Subcutaneous abdominal adipose tissue (tissue), 5 donors: ENCODE measurements around the gene CT45A3.
"Not testable (repeated sequence)": the region's sequence is repeated elsewhere in the genome, so short reads cannot be mapped to it uniquely, and the experiment has no call there.

Experiments used
- H3K27ac ChIP-seq: one replicate; pipeline ENCODE4 v1.7.0; 2013; ENCODE audit warnings: low read depth, mild to moderate bottlenecking, inconsistent platforms, low read length, moderate library complexity
- H3K27me3 ChIP-seq, 5 donors: one replicate each; pipeline ENCODE4 v1.7.0; 2013; ENCODE audit warnings: low read length in 5 of 5, inconsistent platforms in 1 of 5; ENCODE audit not compliant: control insufficient read depth in 5 of 5, insufficient read depth in 4 of 5
- H3K36me3 ChIP-seq, 5 donors: one replicate each; pipeline ENCODE4 v1.7.0; 2013; ENCODE audit warnings: low read length in 5 of 5; ENCODE audit not compliant: control insufficient read depth in 5 of 5, insufficient read depth in 5 of 5
- H3K4me1 ChIP-seq, 5 donors: one replicate each; pipeline ENCODE4 v1.7.0; 2013; ENCODE audit warnings: low read length in 5 of 5, mild to moderate bottlenecking in 3 of 5, moderate library complexity in 1 of 5; ENCODE audit not compliant: control insufficient read depth in 5 of 5, insufficient read depth in 5 of 5
- H3K4me3 ChIP-seq, 5 donors: one replicate each; pipeline ENCODE4 v1.7.0; 2013; ENCODE audit warnings: low read length in 5 of 5, low read depth in 1 of 5
- H3K9ac ChIP-seq, 5 donors: one replicate each; pipeline ENCODE4 v1.7.0; 2013; ENCODE audit warnings: low read length in 5 of 5, mild to moderate bottlenecking in 4 of 5, moderate library complexity in 3 of 5
- H3K9me3 ChIP-seq, 5 donors: one replicate each; pipeline ENCODE4 v1.7.0; 2013; ENCODE audit warnings: low read length in 5 of 5; ENCODE audit not compliant: control insufficient read depth in 5 of 5
- donor health status: healthy.
- donor health status: healthy.
- donor health status: healthy.
- donor health status: healthy.
- donor health status: healthy.

Gene CT45A3, protein sequence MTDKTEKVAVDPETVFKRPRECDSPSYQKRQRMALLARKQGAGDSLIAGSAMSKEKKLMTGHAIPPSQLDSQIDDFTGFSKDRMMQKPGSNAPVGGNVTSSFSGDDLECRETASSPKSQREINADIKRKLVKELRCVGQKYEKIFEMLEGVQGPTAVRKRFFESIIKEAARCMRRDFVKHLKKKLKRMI

DNA sequence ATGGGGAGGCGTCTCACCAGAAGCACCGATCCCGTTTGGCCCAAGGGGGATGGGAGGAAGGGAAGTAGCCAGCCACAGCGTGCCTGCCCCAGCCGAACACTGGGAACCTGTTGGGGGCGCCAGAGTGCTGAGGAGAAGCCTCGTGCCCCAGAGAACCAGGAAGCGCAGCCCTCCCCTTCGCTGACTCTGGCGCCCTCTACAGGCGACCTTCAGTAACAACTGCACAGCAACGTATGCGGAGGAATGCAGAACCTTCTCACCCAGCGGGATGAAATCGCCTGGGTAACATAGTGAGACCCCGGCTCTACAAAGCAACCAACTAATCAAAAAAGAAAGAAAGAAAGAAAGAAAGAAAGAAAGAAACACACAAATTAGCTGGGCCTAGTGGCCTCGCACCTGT, at the start of gene CT45A3:
Gene CT45A3 (minus strand): TSS at position 101 of the 400 bp plus-strand sequence. CDS start 3,747 bp downstream, outside the sequence.
- H3K27ac ChIP-seq, H3K9ac ChIP-seq, H3K4me3 ChIP-seq, H3K9me3 ChIP-seq, H3K27me3 ChIP-seq, H3K36me3 ChIP-seq, H3K4me1 ChIP-seq: not testable (repeated sequence)

DNA sequence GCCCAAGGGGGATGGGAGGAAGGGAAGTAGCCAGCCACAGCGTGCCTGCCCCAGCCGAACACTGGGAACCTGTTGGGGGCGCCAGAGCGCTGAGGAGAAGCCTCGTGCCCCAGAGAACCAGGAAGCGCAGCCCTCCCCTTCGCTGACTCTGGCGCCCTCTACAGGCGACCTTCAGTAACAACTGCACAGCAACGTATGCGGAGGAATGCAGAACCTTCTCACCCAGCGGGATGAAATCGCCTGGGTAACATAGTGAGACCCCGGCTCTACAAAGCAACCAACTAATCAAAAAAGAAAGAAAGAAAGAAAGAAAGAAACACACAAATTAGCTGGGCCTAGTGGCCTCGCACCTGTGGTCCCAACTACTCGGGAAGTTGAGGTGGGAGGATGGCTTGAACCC, 34.7 kb upstream of the CT45A3 start, which contains the start of gene CT45A6:
Gene CT45A6 (minus strand): TSS at position 101 of the 400 bp plus-strand sequence. CDS start 3,794 bp downstream, outside the sequence.
- not testable (repeated sequence) for H3K9ac ChIP-seq, H3K4me3 ChIP-seq, H3K27me3 ChIP-seq, H3K36me3 ChIP-seq, H3K27ac ChIP-seq, H3K9me3 ChIP-seq, H3K4me1 ChIP-seq

DNA sequence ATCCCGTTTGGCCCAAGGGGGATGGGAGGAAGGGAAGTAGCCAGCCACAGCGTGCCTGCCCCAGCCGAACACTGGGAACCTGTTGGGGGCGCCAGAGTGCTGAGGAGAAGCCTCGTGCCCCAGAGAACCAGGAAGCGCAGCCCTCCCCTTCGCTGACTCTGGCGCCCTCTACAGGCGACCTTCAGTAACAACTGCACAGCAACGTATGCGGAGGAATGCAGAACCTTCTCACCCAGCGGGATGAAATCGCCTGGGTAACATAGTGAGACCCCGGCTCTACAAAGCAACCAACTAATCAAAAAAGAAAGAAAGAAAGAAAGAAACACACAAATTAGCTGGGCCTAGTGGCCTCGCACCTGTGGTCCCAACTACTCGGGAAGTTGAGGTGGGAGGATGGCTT, 17.4 kb upstream of the CT45A3 start, which contains the start of gene CT45A5:
Gene CT45A5 (minus strand): TSS at position 101 of the 400 bp plus-strand sequence. CDS start 3,774 bp downstream, outside the sequence.
- H3K4me3 ChIP-seq, H3K9me3 ChIP-seq, H3K36me3 ChIP-seq, H3K27ac ChIP-seq, H3K27me3 ChIP-seq, H3K4me1 ChIP-seq, H3K9ac ChIP-seq: not testable (repeated sequence)

DNA sequence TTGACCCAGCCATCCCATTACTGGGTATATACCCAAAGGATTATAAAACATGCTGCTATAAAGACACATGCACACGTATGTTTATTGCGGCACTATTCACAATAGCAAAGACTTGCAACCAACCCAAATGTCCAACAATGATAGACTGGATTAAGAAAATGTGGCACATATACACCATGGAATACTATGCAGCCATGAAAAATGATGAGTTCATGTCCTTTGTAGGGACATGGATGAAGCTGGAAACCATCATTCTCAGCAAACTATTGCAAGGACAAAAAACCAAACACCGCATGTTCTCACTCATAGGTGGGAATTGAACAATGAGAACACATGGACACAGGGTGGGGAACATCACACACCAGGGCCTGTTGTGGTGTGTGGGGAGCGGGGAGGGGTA, 23.3 kb downstream of the CT45A3 start:
- peaks cover 0 to 11% (median 5%) of the 10 kb centered on the region in 5 donors for H3K27me3 ChIP-seq
- H3K4me3 ChIP-seq, result not testable (repeated sequence)

DNA sequence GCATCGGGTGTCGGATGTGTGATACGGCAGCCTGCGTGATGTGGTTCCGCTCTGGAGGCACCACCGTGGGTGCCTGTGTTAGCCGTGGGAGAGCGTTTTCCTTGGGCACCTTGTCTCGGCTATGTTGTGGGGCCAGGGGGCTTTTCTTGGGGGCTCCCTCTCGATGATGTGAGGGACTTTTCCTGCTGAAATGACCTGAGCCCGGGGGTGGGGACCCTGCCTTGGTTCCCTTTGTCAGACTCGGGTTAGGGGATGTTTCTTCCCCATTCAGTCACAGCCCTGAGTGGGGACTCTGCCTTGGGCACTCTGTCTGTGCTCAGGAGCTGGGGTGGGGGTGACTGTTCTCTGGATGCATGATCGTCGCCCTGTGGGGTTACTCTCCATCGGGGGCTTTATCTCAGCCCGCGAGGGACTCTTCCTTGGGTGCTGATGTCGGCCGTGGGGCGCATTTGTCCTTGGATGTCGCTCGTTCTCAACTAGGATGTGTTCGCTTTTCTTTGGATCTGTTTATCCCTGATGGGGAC, 26.7 kb downstream of the CT45A3 start:
- Histone ChIP-seq H3K36me3 (no peaks in the 10 kb centered on the region), H3K4me1 (no peaks in the 10 kb centered on the region), H3K9ac (no peak overlapping the region), H3K27me3 (peaks cover 0 to 14% (median 5%) of the 10 kb centered on the region in 5 donors), H3K4me3 (no peak overlapping the region), H3K9me3 (no peaks in the 10 kb centered on the region), H3K27ac (no peak overlapping the region)

More for the DNA sequence above, 23.3 kb downstream of the CT45A3 start:
- H3K4me1 ChIP-seq, H3K27ac ChIP-seq, H3K9ac ChIP-seq, H3K36me3 ChIP-seq, H3K9me3 ChIP-seq: not testable (repeated sequence)

DNA sequence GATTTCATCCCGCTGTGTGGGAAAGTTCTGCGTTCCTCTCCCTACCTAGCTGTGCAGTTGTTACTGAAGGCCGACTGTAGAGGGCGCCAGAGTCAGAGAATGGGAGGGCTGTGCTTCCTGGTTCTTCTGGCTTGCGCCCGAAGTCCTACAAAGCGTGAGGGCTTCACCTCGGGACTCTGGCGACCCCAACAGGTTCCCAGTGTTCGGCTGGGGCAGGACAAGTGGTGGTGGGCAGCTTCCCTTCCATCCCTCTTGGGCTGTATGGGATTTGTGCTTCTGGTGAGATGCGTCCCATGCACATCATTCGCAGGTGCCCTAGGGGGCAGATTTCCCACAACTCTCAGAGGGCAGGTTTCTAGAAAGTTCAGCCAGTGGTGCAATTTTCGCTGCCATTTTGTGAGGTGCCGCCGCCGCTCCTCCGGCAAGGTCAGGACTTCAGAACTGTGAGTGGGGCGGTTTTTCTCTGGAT, 27.3 kb downstream of the CT45A3 start:
- Histone ChIP-seq H3K4me1 (no peaks in the 10 kb centered on the region), H3K9me3 (no peaks in the 10 kb centered on the region)

DNA sequence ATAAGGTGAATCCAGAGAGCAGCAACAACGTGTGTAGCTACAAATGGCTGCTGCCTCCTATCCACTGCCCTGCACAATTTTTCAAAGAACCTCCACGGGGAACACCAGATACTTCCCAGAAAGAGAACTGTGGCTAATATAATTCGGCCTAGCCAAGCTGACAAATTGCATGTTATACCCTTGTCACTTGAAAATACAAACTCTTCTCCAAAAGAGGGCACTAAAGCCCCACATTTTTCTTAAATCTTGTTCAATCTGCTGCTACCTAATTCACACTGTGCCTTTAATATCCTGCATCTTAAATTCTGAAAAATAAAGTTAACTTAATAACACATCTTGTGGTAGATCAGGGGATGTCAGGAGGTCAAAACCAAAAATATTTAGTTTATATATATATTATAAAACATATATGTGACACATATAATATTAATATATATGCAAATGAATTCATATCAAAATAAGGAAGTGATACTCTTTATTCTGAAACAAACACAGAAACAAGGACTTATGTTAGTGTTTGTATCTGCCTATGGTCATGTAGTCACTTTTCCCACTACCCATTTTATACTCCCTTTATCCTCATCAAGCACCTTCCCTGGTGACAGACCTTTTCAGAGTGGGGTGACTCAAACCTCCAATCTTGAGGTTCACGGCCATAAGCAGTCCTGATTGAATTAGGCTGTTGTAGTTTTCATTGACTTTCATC, 30.5 kb downstream of the CT45A3 start:
- Histone ChIP-seq H3K27ac (no peak overlapping the region), H3K9ac (no peak overlapping the region), H3K27me3 (peaks cover 0 to 19% (median 5%) of the 10 kb centered on the region in 5 donors), H3K36me3 (no peaks in the 10 kb centered on the region), H3K9me3 (no peaks in the 10 kb centered on the region), H3K4me1 (no peaks in the 10 kb centered on the region), H3K4me3 (no peak overlapping the region)

More for the DNA sequence above, 27.3 kb downstream of the CT45A3 start:
- H3K4me3 ChIP-seq, result peak overlapping the region in 1 of 5 donors; percentile 1
- no peak overlapping the region for H3K27ac ChIP-seq
- no peak overlapping the region for H3K9ac ChIP-seq
- H3K27me3 ChIP-seq, result peaks cover 0 to 14% (median 5%) of the 10 kb centered on the region in 5 donors
- H3K36me3 ChIP-seq, result no peaks in the 10 kb centered on the region

DNA sequence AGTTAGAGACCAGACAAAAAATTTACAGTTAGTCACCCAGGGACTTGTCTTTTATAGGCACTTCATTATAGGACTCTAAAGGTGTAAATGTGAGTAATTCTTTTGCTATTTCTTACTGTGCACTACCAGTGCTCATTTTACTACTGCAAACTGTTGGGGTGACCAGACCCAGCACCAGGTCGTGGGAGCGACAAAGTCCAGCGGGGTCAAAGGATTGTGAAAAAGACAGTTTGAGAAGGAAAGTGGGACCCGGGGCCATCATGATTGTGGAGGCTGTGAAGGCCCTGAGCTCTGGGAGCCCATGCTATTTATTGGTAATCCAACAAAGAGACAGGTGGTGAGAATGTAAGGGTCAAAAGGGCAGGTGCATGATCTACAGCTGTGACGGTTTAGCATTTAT, 33.3 kb downstream of the CT45A3 start:
- peaks cover 0 to 10% (median 0%) of the 10 kb centered on the region in 5 donors for H3K27me3 ChIP-seq
- not testable (repeated sequence) for H3K4me1 ChIP-seq, H3K9ac ChIP-seq, H3K4me3 ChIP-seq, H3K27ac ChIP-seq, H3K36me3 ChIP-seq, H3K9me3 ChIP-seq

DNA sequence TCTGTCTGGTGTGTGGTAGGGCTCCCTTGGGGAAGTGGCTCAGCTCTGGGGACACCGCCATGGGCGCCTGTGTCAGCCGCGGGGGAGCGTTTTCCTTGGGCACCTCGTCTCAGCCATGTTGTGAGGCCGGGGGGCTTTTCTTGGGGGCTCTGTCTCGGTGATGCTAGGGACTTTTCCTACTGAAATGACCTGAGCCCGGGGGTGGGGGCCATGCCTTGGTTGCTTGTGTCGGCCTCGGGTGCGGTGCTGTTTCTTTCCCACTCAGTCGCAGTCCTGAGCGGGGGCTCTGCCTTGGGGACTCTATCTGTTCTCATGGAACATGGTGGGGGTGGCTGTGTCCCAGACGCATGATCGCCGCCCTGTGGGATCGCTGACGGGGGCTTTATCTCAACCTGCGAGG, 54.2 kb downstream of the CT45A3 start:
- Histone ChIP-seq H3K4me3 (no peak overlapping the region), H3K27ac (no peak overlapping the region), H3K27me3 (peaks cover 0 to 8% (median 0%) of the 10 kb centered on the region in 5 donors), H3K9me3 (no peaks in the 10 kb centered on the region), H3K9ac (no peak overlapping the region), H3K4me1 (no peaks in the 10 kb centered on the region), H3K36me3 (no peaks in the 10 kb centered on the region)

DNA sequence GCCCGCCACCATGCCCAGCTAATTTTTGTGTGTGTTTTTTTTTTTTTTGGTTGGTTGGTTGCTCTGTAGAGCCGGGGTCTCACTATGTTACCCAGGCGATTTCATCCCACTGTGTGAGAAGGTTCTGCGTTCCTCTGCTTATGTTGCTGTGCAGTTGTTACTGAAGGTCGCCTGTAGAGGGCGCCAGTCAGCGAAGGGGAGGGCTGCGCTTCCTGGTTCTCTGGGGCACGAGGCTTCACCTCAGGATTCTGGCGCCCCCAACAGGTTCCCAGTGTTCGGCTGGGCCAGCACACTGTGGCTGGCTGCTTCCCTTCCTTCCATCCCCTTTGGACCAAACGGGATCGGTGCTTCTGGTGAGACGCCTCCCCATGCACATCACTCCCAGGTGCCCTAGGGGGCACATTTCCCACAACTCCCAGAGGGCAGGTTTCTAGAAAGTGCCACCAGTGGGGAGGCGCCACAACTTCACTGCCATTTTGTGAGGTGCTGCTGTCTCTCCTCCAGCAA, 54.8 kb downstream of the CT45A3 start, which contains the start of gene CT45A1:
Gene CT45A1 (plus strand): TSS at position 457 of the 507 bp plus-strand sequence. CDS start 5,302 bp downstream, outside the sequence.
- not testable (repeated sequence) for H3K36me3 ChIP-seq, H3K9me3 ChIP-seq, H3K4me3 ChIP-seq, H3K4me1 ChIP-seq, H3K9ac ChIP-seq, H3K27me3 ChIP-seq, H3K27ac ChIP-seq
